Heart left ventricle (tissue), 16 donors: ENCODE results near the gene DENND5A. TPM values are rescaled to one million over a fixed set of nuclear protein-coding genes. Genes with fewer than 3 reads are reported as not detected.

Experiments
- ATAC-seq, 4 donors: fragments of 200-7000 bp; cut with Tn5 transposase; one replicate each; pipeline ENCODE4 v1.9.1; 2020 to 2022; ENCODE audit warnings: moderate library complexity in 4 of 4, mild to moderate bottlenecking in 3 of 4, moderate number of reproducible peaks in 1 of 4
- DNase-seq, 5 donors: peaks; one replicate each; pipeline ENCODE4 v3.0.0-alpha.2; 2020
- H3K27ac ChIP-seq, 12 donors: fragments of 200-600 bp; sonication (generic) in 4 of 12; one replicate each; pipeline versions ENCODE4 v1.5.0 to v1.8.0; 2016 to 2022; ENCODE audit warnings: mild to moderate bottlenecking in 2 of 12
- H3K27me3 ChIP-seq, 9 donors: fragments of 200-600 bp; sonication (generic) in 2 of 9; one replicate each; pipeline versions ENCODE4 v1.5.1 to v1.8.0; 2016 to 2022; ENCODE audit warnings: mild to moderate bottlenecking in 3 of 9
- H3K36me3 ChIP-seq, 9 donors: fragments of 200-600 bp; sonication (generic) in 2 of 9; one replicate each; pipeline versions ENCODE4 v1.5.0 to v1.8.0; 2018 to 2022; ENCODE audit warnings: mild to moderate bottlenecking in 2 of 9
- H3K4me1 ChIP-seq, 12 donors: fragments of 200-600 bp; sonication (generic) in 4 of 12; one replicate each; pipeline versions ENCODE4 v1.5.0 to v1.8.0; 2016 to 2022; ENCODE audit warnings: mild to moderate bottlenecking in 3 of 12
- H3K4me3 ChIP-seq, 12 donors: fragments of 200-600 bp; sonication (generic) in 4 of 12; one replicate each; pipeline versions ENCODE4 v1.5.0 to v1.8.0; 2017 to 2022; ENCODE audit warnings: mild to moderate bottlenecking in 9 of 12, moderate library complexity in 4 of 12
- H3K9me3 ChIP-seq, 12 donors: fragments of 200-600 bp; sonication (generic) in 4 of 12; one replicate each; pipeline versions ENCODE4 v1.5.0 to v1.8.0; 2016 to 2022; ENCODE audit warnings: mild to moderate bottlenecking in 1 of 12
- CTCF ChIP-seq, 12 donors: fragments of 200-600 bp; sonication (generic) in 4 of 12; IDR thresholded peaks; one replicate each; pipeline versions ENCODE4 v1.5.0 to v1.8.0; 2018 to 2022; ENCODE audit warnings: antibody characterized with exemption in 12 of 12, mild to moderate bottlenecking in 5 of 12
- POLR2A ChIP-seq, 2 donors: fragments of 450-650 bp; IDR thresholded peaks; one replicate each; pipeline ENCODE4 v1.6.1; 2017; ENCODE audit warnings: antibody characterized with exemption in 2 of 2, mild to moderate bottlenecking in 2 of 2, moderate library complexity in 2 of 2
- WGBS, 4 donors: extraction: QIAGEN DNeasy Blood & Tissue Kit in 2 of 4; methylation state at CpG; one replicate each; pipeline versions ENCODE4 v1.1.5 to v1.1.7; 2013 to 2018; 5-methylcytosine and 5-hydroxymethylcytosine counted together
- intact Hi-C, 10 donors: fragments of 100-400 bp; cut with DNase I; formaldehyde crosslinking; loops; one replicate each; pipeline versions ENCODE4 v1.11.1 to v1.14.2; 2022
- long read RNA-seq, 3 donors: library from polyadenylated mRNA; unstranded; transcript quantifications; one replicate each; pipeline ENCODE4 v2.0.0, GENCODE V29; 2020 to 2021
- polyA plus RNA-seq, 2 donors: library from polyadenylated mRNA; stranded (reverse); fragments of 200-250 nt; gene quantifications; one replicate each; pipeline ENCODE4 v1.2.3, GENCODE V29; 2013
- total RNA-seq, 9 donors: library from RNA; depleted of rRNA in 2 of 9; stranded (reverse); fragments of >200 nt in 2 of 9; fragmentation: NEBNext Ultra II Directional in 3 of 9; extraction: Animal tissue kit (Norgen Biotek cat#: 25700) in 3 of 9; gene quantifications; one replicate each; pipeline versions ENCODE4 v1.1.0 to v1.2.4, GENCODE V29; 2016 to 2023
- donor health status: ischemic (EF 13 %, LVEDD 7.1; RV severe dilation, severe dysfunction).
- donor health status: healthy with polysubstance abuse.
- donor health status: DM: no; HTN: yes; CAD: no.
- donor health status: DM: no; HTN: no; CAD: no.
- donor health status: ischemic (EF 25% LVEDD 6.9; RV normal size, moderate dysfunction).
- donor health status: ischemic (EF 25% LVEDD 5.7; RV mildly dilated, moderate dysfunction).
- donor health status: healthy.
- donor health status: DM: yes; HTN: yes; CAD: no.
- donor health status: ischemic (EF 35%, LVEDD 5.7; RV mildly dilated, moderate dysfunction).
- donor health status: nonischemic (EF 11% LVEDD 7.7; RV severe dilation, severe dysfunction).
- donor health status: DM: yes; HTN: yes; CAD: no.
- donor health status: PGD.
- donor health status: ischemic (EF 29% LVEDD 5.4; RV normal size, mild dysfunction).
- donor health status: nonischemic (EF 23%, LVEDD 6.1; RV moderate dilation, normal function).

The DENND5A gene
- total RNA-seq, result 100 to 1,000 TPM; 104 to 175 (median 118) TPM
- 10 to 100 TPM; 44.5 to 94.2 TPM for polyA plus RNA-seq
- long read RNA-seq, donor 1, full-length matches to known transcripts, result 26 of 74 reads
- long read RNA-seq, donor 1, partial matches to known transcripts, result 41 of 74 reads
- long read RNA-seq, donor 1, other reads (novel, unspliced or antisense), result 7 of 74 reads
- long read RNA-seq, donor 2, full-length matches to known transcripts, result 12 of 92 reads
- long read RNA-seq, donor 2, partial matches to known transcripts, result 72 of 92 reads
- long read RNA-seq, donor 2, other reads (novel, unspliced or antisense), result 8 of 92 reads
- long read RNA-seq, donor 3, full-length matches to known transcripts, result 29 of 77 reads
- long read RNA-seq, donor 3, partial matches to known transcripts, result 37 of 77 reads
- long read RNA-seq, donor 3, other reads (novel, unspliced or antisense), result 11 of 77 reads

- peak; percentile 91 to 94 (median 92) for DNase-seq
- Histone ChIP-seq H3K4me1 (peaks cover 3 to 43% (median 31%) of the 10 kb centered on the region in 12 donors), H3K27ac (peak within 1 kb of the TSS; percentile 93 to 99 (median 98)), H3K36me3 (no peaks in the 10 kb centered on the region), H3K27me3 (no peaks in the 10 kb centered on the region), H3K9me3 (no peaks in the 10 kb centered on the region), H3K4me3 (peak within 1 kb of the TSS; percentile 85 to 99 (median 96))
- 9 to 51% (median 11%) methylated on average over 12 to 63 of the region's 63 CpGs for WGBS, 4 donors
- peak in 1 of 12 donors; percentile 18 for TF ChIP-seq CTCF (IDR thresholded peaks at IDR 0.05)
- peak in 1 of 2 donors; percentile 80 for TF ChIP-seq POLR2A (IDR thresholded peaks at IDR 0.05)
- peak; percentile 91 to 96 (median 94) for ATAC-seq
- intact Hi-C loops, result loop anchor here in 9 of 10 donors (1.0 to 10.0 kb wide), 6 partner anchors 47 to 199 kb away; partner anchors contain the start of genes IPO7 (in 3 of the 9), TMEM41B (in 2 of the 9) and ZNF143 (in 1 of the 9)
Observed at GRCh38 chr11:9265211-9266131, at the start of gene DENND5A. Gene DENND5A, minus strand, starts transcription at chr11:9265350. Its CDS starts 281 bp downstream, at chr11:9265069.

GRCh38 chr11:9314291-9315077 is 49.3 kb upstream of the DENND5A start, which contains the start of gene TMEM41B:
Gene TMEM41B, minus strand, starts transcription at chr11:9314593. Its CDS starts 152 bp downstream, at chr11:9314441.
- peak in 6 of 12 donors; percentile 1 to 44 (median 16) for TF ChIP-seq CTCF (IDR thresholded peaks at IDR 0.05)
- peak; percentile 26 to 84 for TF ChIP-seq POLR2A (IDR thresholded peaks at IDR 0.05)
- Histone ChIP-seq H3K4me3 (peak within 1 kb of the TSS; percentile 67 to 100 (median 91)), H3K4me1 (peaks cover 0 to 34% (median 15%) of the 10 kb centered on the region in 12 donors), H3K27me3 (peaks cover 0 to 4% (median 0%) of the 10 kb centered on the region in 9 donors), H3K9me3 (no peaks in the 10 kb centered on the region), H3K36me3 (no peaks in the 10 kb centered on the region), H3K27ac (peak within 1 kb of the TSS; percentile 51 to 96 (median 88))
- intact Hi-C loops, result loop anchor here in 8 of 10 donors (1.0 to 10.0 kb wide), 12 partner anchors 42 to 150 kb away; partner anchors contain the start of genes DENND5A (in 2 of the 8), ZNF143 (in 2 of the 8) and IPO7 (in 1 of the 8)
- 0 to 1% (median 1%) methylated on average over 24 to 71 of the region's 71 CpGs for WGBS, 4 donors
- DNase-seq (peak; percentile 98 to 100 (median 99)), ATAC-seq (peak; percentile 99 to 100 (median 99))

GRCh38 chr11:9313648-9314290 is 48.6 kb upstream of the DENND5A start:
- Histone ChIP-seq H3K27ac (peak overlapping the region in 11 of 12 donors; percentile 78 to 96 (median 86)), H3K9me3 (no peaks in the 10 kb centered on the region), H3K4me1 (peaks cover 0 to 34% (median 15%) of the 10 kb centered on the region in 12 donors), H3K27me3 (peaks cover 0 to 4% (median 0%) of the 10 kb centered on the region in 9 donors), H3K36me3 (no peaks in the 10 kb centered on the region), H3K4me3 (peak overlapping the region; percentile 67 to 100 (median 91))
- TF ChIP-seq CTCF (IDR thresholded peaks at IDR 0.05), result no peak
- TF ChIP-seq POLR2A (IDR thresholded peaks at IDR 0.05), result no peak
- ATAC-seq, result peak in 3 of 4 donors; percentile 18 to 32 (median 28)
- intact Hi-C loops, result loop anchor here in 7 of 10 donors (1.0 to 10.0 kb wide), 12 partner anchors 41 to 151 kb away; partner anchors contain the start of genes DENND5A (in 2 of the 7), ZNF143 (in 2 of the 7) and IPO7 (in 1 of the 7)
- 2% methylated on average over 27 of the region's 27 CpGs for WGBS, 4 donors
- peak in 1 of 5 donors; percentile 33 for DNase-seq
